HepG2 (cell line): ENCODE measurements around the gene EPS8L3. TPM values are rescaled to one million over a fixed set of nuclear protein-coding genes. Genes with fewer than 3 reads are reported as not detected.

Source experiments
- ATAC-seq: fragments of 200-7000 bp; cut with Tn5 transposase; 3 replicates; pipeline ENCODE4 v1.9.1; 2020; ENCODE audit warnings: mild to moderate bottlenecking, moderate library complexity
- BruUV-seq: library from RNA; stranded (reverse); fragments of 400-500 nt; replicated peaks from 2 replicates; lab custom pipeline; 2021; lab: Mats Ljungman, UMichigan
- CTCF ChIA-PET: fragments of 300-600 bp; formaldehyde crosslinking; extraction: SDS; loops from one replicate; lab custom pipeline; 2021; ENCODE audit warnings: low total read pairs, inconsistent platforms, low intra/inter-chr PET ratio; lab: Yijun Ruan, JAX
- POLR2A ChIA-PET: fragments of 350-600 bp; sonication (Branson Sonifier 250); formaldehyde crosslinking; loops from one replicate; lab custom pipeline; 2020; ENCODE audit warnings: antibody characterized with exemption, inconsistent platforms; lab: Yijun Ruan, JAX
- DNase-seq: peaks from one replicate; pipeline ENCODE4 v3.0.0-alpha.2; 2015; ENCODE audit warnings: low spot score
- FAIRE-seq: peaks from 3 replicates; lab custom pipeline; 2011; peaks lifted over from hg19 to GRCh38; lab: Jason Lieb, UNC
- H2AFZ ChIP-seq: one replicate; pipeline ENCODE4 v1.6.1; 2011; ENCODE audit warnings: low read length, inconsistent platforms
- H3K27ac ChIP-seq: fragments of 300-600 bp; 3 replicates; pipeline ENCODE4 v1.8.0; 2011; ENCODE audit warnings: mixed run types, mild to moderate bottlenecking, mixed read lengths, low read length, inconsistent platforms; ENCODE audit not compliant: insufficient read depth; ENCODE audit errors: extremely low read length
- H3K27me3 ChIP-seq, 2 experiments: fragments of 200-600 bp in 1 of 2; 2 replicates in 1 of 2; 3 replicates in 1 of 2; pipeline versions ENCODE4 v1.6.0 to v1.8.0; 2011; ENCODE audit warnings: low read length in 2 of 2, mild to moderate bottlenecking in 2 of 2, moderate library complexity in 2 of 2, inconsistent platforms in 1 of 2; ENCODE audit not compliant: insufficient read depth in 2 of 2, control insufficient read depth in 1 of 2
- H3K36me3 ChIP-seq, 2 experiments: fragments of 200-600 bp in 1 of 2; replicated peaks in 1 of 2; 2 replicates in 1 of 2; 3 replicates in 1 of 2; pipeline versions ENCODE4 v1.5.1 to v1.8.0; 2011; ENCODE audit warnings: low read length in 2 of 2, inconsistent platforms in 1 of 2; ENCODE audit not compliant: insufficient read depth in 2 of 2, control insufficient read depth in 1 of 2
- H3K4me1 ChIP-seq: 2 replicates; pipeline ENCODE4 v1.5.1; 2012; ENCODE audit warnings: low read length, inconsistent platforms; ENCODE audit not compliant: insufficient read depth
- H3K4me2 ChIP-seq: 2 replicates; pipeline ENCODE4 v1.6.0; 2011; ENCODE audit warnings: low read depth, low read length, inconsistent platforms
- H3K4me3 ChIP-seq, 3 experiments: fragments of 200-600 bp in 1 of 3; sonication (generic), shearing (Covaris generic) in 1 of 3; replicated peaks in 1 of 3; 2 replicates each; pipeline ENCODE4 v1.5.1; 2011 to 2016; ENCODE audit warnings: low read length in 3 of 3, inconsistent platforms in 2 of 3, low read depth in 2 of 3, mild to moderate bottlenecking in 2 of 3, control low read depth in 1 of 3, mixed read lengths in 1 of 3; ENCODE audit not compliant: insufficient read depth in 1 of 3
- H3K79me2 ChIP-seq: one replicate; pipeline ENCODE4 v1.6.1; 2011; ENCODE audit warnings: low read length, inconsistent platforms; ENCODE audit not compliant: insufficient read depth
- H3K9ac ChIP-seq: 2 replicates; pipeline ENCODE4 v1.6.0; 2011; ENCODE audit warnings: mild to moderate bottlenecking, low read depth, low read length, inconsistent platforms; ENCODE audit not compliant: insufficient read depth
- H3K9me3 ChIP-seq: 2 replicates; pipeline ENCODE4 v1.5.1; 2012; ENCODE audit warnings: mild to moderate bottlenecking, low read length
- H4K20me1 ChIP-seq: 2 replicates; pipeline ENCODE4 v1.6.0; 2011; ENCODE audit warnings: inconsistent platforms, mild to moderate bottlenecking, low read length, moderate library complexity; ENCODE audit not compliant: insufficient read depth
- CC2D1A ChIP-seq: sonication (generic); formaldehyde crosslinking; IDR thresholded peaks from 2 replicates; pipeline ENCODE4 v1.8.1; 2023; ENCODE audit warnings: mild to moderate bottlenecking, missing genetic modification reagents
- CEBPB ChIP-seq: IDR thresholded peaks from 2 replicates; pipeline ENCODE4 v1.6.1; 2011; ENCODE audit warnings: low read depth, low read length, improper control_type of control experiment, borderline replicate concordance
- CEBPG ChIP-seq: IDR thresholded peaks from 2 replicates; pipeline ENCODE4 v1.6.1; 2016
- KMT2B ChIP-seq: IDR thresholded peaks from 2 replicates; pipeline ENCODE4 v1.6.1; 2016; ENCODE audit warnings: missing genetic modification reagents, missing compliant biosample characterization
- MBNL3 ChIP-seq: fragments of 250-450 bp; sonication (Bioruptor Pico); conservative IDR thresholded peaks from 2 replicates; pipeline ENCODE4 v1.8.0; 2022; ENCODE audit warnings: mild to moderate bottlenecking, inconsistent platforms
- ZNF547 ChIP-seq: sonication (generic); formaldehyde crosslinking; IDR thresholded peaks from 2 replicates; pipeline ENCODE4 v1.5.1; 2020; ENCODE audit warnings: mild to moderate bottlenecking, missing genetic modification reagents
- ZSCAN21 ChIP-seq: sonication (generic); formaldehyde crosslinking; IDR thresholded peaks from 2 replicates; pipeline ENCODE4 v1.8.0; 2022; ENCODE audit warnings: mild to moderate bottlenecking, missing genetic modification reagents, moderate library complexity, borderline replicate concordance
- WGBS: methylation state at CpG from one replicate; pipeline ENCODE4 v1.1.6; 2017; ENCODE audit warnings: low lambda C conversion rate; 5-methylcytosine and 5-hydroxymethylcytosine counted together
- in situ Hi-C: cut with HindIII; loops from 2 replicates; pipeline ENCODE4 v1.10.0; 2017; ENCODE audit warnings: low pct_unique_long_range_greater_than_20kb; ENCODE audit not compliant: extremely low pct_ligation_motif_present
- intact Hi-C: fragments of 100-400 bp; cut with micrococcal nuclease; formaldehyde crosslinking; loops from one replicate; pipeline ENCODE4 v1.10.0; 2022; ENCODE audit not compliant: unreplicated experiment
- polyA plus RNA-seq, 8 experiments: library from polyadenylated mRNA; depleted of rRNA in 3 of 8; stranded (reverse) in 7 of 8; unstranded in 1 of 8; fragments of >200 nt; fragmentation: Illumina TruSeq in 4 of 8; extraction: Trizol in 4 of 8; gene quantifications; 2 replicates each; pipeline versions ENCODE4 v1.2.1 to v1.2.3, GENCODE V29; 2011 to 2016; ENCODE audit warnings: low read depth in 4 of 8, missing spikeins in 1 of 8, mixed read lengths in 1 of 8; ENCODE audit not compliant: insufficient read depth in 1 of 8
- total RNA-seq, 5 experiments: library from RNA; depleted of rRNA; stranded (reverse); fragments of >200 nt; fragmentation: Illumina TruSeq; extraction: Trizol; gene quantifications; 2 replicates each; pipeline ENCODE4 v1.2.3, GENCODE V29; 2016; ENCODE audit warnings: low read depth in 1 of 5
- TF ChIP-seq, protein P1 (sequence below), 2 experiments: IDR thresholded peaks; 2 replicates each; pipeline ENCODE4 v1.6.1; 2011 to 2012; ENCODE audit warnings: low read length in 2 of 2, borderline replicate concordance in 1 of 2, low read depth in 1 of 2, mild to moderate bottlenecking in 1 of 2, moderate library complexity in 1 of 2
- TF ChIP-seq, protein P2 (sequence below): sonication (generic); IDR thresholded peaks from 2 replicates; pipeline ENCODE4 v1.6.1; 2016; ENCODE audit warnings: low read depth, borderline replicate concordance

EPS8L3 gene
- total and polyA plus RNA-seq, 2 of the 13 experiments (the other 11 are each of a cell fraction or from before 2014, with no cell fraction given), result 18.2 to 106 TPM

DNA sequence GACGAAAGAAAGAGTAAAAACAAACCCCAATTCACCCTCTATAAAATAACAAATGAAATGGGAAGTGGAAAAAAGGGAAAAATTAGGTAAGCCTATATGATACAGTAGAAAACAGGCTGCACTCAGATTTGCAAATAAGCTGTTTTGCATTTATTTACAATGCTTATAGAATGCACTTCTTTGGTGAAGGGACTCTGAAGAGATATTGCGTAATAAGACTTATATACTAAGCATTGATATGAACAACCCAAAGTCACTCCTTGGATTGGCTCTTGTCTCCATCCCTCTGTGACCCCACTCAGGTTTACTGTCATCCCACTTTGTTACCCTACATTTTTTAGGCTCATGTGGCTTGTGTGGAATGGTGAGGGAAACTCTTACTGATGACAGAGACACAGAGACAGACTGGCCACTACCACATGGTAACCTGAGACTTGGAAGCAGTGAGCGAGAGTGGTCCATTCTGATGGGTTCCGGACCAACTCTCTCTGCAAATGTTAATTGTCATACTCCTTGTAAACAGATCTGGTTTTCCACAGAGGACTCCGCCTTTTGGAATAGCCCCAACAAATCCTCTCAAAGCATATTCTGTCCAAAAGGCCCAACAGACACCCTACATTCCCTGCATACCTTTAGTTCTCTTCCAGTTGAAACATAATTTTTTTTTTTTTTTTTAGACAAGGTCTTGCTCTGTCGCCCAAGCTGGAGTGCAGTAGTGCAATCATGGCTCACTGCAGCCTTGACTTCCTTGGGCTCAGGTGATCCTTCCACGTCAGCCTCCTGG, 40.6 kb downstream of the EPS8L3 start:
- Histone ChIP-seq H3K27ac (no peak overlapping the region), H3K4me2 (no peak overlapping the region), H3K27me3 (no peaks in the 10 kb centered on the region; a peak in 1 of 5 replicates), H3K4me3 (no peak overlapping the region), H3K36me3 (no peaks in the 10 kb centered on the region), H4K20me1 (no peaks in the 10 kb centered on the region), H3K79me2 (no peaks in the 10 kb centered on the region), H3K9ac (no peak overlapping the region), H3K9me3 (no peaks in the 10 kb centered on the region), H2AFZ (no peak overlapping the region), H3K4me1 (peaks cover 25% of the 10 kb centered on the region)
- no TSS peak for BruUV-seq
- ATAC-seq (no peak), FAIRE-seq (no peak), DNase-seq (peak; percentile 29)
- intact Hi-C loops, result no loop called here
- ChIA-PET POLR2A (no interaction called here), CTCF (no interaction called here)
- WGBS, result 55% methylated on average over 7 of the region's 7 CpGs
- in situ Hi-C loops, result no loop called here
- TF ChIP-seq KMT2B (CRISPR knock-in tag) (no peak), CC2D1A (CRISPR knock-in tag) (no peak), ZSCAN21 (CRISPR knock-in tag) (no peak), CEBPB (peak; percentile 90), CEBPG (CRISPR knock-in tag) (peak; percentile 52; the same call in 1 of the 2 replicates), ZNF547 (CRISPR knock-in tag) (no peak), MBNL3 (CRISPR knock-in tag) (no peak)
- TF ChIP-seq, protein P1, sequence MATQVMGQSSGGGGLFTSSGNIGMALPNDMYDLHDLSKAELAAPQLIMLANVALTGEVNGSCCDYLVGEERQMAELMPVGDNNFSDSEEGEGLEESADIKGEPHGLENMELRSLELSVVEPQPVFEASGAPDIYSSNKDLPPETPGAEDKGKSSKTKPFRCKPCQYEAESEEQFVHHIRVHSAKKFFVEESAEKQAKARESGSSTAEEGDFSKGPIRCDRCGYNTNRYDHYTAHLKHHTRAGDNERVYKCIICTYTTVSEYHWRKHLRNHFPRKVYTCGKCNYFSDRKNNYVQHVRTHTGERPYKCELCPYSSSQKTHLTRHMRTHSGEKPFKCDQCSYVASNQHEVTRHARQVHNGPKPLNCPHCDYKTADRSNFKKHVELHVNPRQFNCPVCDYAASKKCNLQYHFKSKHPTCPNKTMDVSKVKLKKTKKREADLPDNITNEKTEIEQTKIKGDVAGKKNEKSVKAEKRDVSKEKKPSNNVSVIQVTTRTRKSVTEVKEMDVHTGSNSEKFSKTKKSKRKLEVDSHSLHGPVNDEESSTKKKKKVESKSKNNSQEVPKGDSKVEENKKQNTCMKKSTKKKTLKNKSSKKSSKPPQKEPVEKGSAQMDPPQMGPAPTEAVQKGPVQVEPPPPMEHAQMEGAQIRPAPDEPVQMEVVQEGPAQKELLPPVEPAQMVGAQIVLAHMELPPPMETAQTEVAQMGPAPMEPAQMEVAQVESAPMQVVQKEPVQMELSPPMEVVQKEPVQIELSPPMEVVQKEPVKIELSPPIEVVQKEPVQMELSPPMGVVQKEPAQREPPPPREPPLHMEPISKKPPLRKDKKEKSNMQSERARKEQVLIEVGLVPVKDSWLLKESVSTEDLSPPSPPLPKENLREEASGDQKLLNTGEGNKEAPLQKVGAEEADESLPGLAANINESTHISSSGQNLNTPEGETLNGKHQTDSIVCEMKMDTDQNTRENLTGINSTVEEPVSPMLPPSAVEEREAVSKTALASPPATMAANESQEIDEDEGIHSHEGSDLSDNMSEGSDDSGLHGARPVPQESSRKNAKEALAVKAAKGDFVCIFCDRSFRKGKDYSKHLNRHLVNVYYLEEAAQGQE (IDR thresholded peaks at IDR 0.05; ENCODE audit: borderline replicate concordance in 1 of 2, low read depth in 1 of 2, low read length in 2 of 2), result no peak
- TF ChIP-seq, protein P2, sequence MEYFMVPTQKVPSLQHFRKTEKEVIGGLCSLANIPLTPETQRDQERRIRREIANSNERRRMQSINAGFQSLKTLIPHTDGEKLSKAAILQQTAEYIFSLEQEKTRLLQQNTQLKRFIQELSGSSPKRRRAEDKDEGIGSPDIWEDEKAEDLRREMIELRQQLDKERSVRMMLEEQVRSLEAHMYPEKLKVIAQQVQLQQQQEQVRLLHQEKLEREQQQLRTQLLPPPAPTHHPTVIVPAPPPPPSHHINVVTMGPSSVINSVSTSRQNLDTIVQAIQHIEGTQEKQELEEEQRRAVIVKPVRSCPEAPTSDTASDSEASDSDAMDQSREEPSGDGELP, result no peak
